ENCODE data around the gene KLHL10. TPM values are rescaled to one million over a fixed set of nuclear protein-coding genes. Genes with fewer than 3 reads are reported as not detected.
A peak's percentile ranks its signal among the peaks of the same experiment; 100 is the strongest.

The KLHL10 gene
- polyA plus RNA-seq, 1 experiment, result 0.06 TPM

DNA sequence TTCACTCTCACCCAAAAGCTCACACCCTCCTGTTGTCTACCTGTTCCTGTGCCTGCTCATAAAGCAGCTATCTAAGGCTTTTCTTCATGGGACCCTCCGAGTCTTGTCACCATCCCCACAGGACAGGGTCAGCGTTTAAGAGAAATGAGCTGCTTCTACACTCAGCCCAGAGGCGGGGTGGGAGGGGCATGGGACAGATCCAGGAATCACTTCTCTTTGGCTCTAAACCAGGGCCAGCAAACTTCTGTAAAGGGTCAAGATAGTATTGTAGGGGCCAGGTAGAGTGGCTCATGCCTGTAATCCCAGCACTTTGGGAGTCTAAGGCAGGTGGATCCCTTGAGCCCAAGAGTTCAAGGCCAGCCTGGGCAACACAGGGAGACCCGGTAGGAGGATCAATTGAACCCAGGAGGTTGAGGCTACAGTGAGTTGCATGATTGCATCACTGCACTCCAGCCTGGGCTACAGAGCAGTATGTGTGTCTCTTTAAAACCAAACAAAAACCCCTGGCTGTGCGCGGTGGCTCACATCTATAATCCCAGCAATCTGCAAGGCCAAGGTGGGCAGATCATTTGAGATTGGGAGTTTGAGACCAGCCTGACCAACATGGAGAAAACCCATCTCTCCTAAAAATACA, 50.8 kb downstream of the KLHL10 start:
- ChIA-PET POLR2A (no interaction called here), CTCF (no interaction called here)
- Histone ChIP-seq H3K27me3 (ENCODE audit: control insufficient read depth, insufficient read depth, low read length) (no peaks in the 10 kb centered on the region), H3K27ac (ENCODE audit: low read depth, low read length) (no peak overlapping the region), H3K4me3 (ENCODE audit: low read depth, low read length) (no peak overlapping the region), H3K9me3 (ENCODE audit: control insufficient read depth, insufficient read depth, low read length) (no peaks in the 10 kb centered on the region)
- no peak for DNase-seq (ENCODE audit: low read depth, low spot score)
- TF ChIP-seq, protein P1, sequence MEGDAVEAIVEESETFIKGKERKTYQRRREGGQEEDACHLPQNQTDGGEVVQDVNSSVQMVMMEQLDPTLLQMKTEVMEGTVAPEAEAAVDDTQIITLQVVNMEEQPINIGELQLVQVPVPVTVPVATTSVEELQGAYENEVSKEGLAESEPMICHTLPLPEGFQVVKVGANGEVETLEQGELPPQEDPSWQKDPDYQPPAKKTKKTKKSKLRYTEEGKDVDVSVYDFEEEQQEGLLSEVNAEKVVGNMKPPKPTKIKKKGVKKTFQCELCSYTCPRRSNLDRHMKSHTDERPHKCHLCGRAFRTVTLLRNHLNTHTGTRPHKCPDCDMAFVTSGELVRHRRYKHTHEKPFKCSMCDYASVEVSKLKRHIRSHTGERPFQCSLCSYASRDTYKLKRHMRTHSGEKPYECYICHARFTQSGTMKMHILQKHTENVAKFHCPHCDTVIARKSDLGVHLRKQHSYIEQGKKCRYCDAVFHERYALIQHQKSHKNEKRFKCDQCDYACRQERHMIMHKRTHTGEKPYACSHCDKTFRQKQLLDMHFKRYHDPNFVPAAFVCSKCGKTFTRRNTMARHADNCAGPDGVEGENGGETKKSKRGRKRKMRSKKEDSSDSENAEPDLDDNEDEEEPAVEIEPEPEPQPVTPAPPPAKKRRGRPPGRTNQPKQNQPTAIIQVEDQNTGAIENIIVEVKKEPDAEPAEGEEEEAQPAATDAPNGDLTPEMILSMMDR (IDR thresholded peaks at IDR 0.05; ENCODE audit: low read depth, low read length), result no peak

DNA sequence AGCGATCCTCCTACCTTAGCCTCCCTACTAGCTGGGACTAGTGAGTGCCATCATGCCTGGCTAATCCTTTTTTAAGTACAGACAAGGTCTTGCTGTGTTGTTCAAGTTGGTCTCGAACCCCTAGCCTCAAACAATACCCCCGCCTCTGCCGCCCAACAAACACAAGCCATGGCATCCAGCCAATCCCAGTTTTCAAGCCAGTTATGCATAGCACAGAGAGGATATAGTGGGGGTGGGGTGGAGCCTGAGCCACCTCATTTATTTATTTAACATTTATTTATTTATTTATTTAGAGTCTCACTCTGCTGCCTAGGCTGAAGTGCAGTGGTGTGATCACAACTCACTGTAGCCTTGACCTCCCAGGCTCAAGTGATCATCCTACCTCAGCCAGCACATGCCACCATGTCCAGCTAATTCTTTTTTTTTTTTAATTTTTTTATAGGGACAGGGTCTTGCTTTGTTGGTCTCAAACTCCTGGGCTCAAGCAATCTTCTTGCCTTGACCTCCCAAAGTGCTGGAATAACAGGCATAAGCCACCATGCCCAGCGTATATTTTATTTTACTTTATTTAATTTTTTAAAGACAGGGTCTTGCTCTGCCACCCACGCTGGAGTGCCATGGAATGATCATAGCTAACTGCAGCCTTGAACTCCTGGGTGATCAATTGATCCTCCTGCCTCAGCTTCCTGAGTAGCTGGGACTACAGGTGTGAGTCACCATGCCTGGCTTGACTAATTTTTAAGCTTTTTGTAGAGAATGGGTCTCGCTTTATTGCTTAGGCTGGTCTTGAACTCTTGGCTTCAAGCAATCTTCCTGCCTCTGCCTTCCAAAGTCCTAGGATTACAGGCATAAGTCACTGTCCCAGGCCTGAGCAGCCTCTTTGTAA, 53.8 kb downstream of the KLHL10 start:
- Histone ChIP-seq H3K4me3 (ENCODE audit: low read depth, low read length) (no peak overlapping the region), H3K27ac (ENCODE audit: low read depth, low read length) (no peak overlapping the region), H3K27me3 (ENCODE audit: control insufficient read depth, insufficient read depth, low read length) (no peaks in the 10 kb centered on the region), H3K9me3 (ENCODE audit: control insufficient read depth, insufficient read depth, low read length) (no peaks in the 10 kb centered on the region)
- TF ChIP-seq, protein P1 (IDR thresholded peaks at IDR 0.05; ENCODE audit: low read depth, low read length), result no peak
- ChIA-PET POLR2A (interaction anchor here (0.7 kb wide), 1 partner anchor 105 kb away, joined by 12 read pairs; the partner anchor contains the start of gene JUP), CTCF (no interaction called here)
- no peak for DNase-seq (ENCODE audit: low read depth, low spot score)

DNA sequence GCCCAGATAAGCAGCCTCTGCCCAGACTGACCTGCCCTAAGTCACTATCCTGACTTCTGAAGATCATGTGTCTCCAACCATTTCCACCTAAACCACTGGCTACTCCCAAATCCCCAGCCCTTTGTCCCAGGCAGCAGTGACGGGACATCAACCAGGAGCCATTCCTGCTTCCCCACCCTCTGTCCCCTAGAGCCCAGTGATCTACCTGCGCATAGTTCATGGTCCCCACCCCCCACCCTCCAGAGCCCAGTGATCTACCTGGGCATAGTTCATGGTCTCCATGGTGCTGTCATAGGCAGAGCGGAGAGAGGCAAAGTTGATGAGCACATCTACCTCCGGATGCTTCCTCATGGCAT, 54.4 kb downstream of the KLHL10 start:
- no peaks in the 10 kb centered on the region for H3K27me3 ChIP-seq (ENCODE audit: control insufficient read depth, insufficient read depth, low read length)
- no peak for DNase-seq (ENCODE audit: low read depth, low spot score)
- TF ChIP-seq, protein P1 (IDR thresholded peaks at IDR 0.05; ENCODE audit: low read depth, low read length), result no peak
- CTCF ChIA-PET, result no interaction called here
- H3K4me3 ChIP-seq (ENCODE audit: low read depth, low read length), result no peak overlapping the region
- no peaks in the 10 kb centered on the region for H3K9me3 ChIP-seq (ENCODE audit: control insufficient read depth, insufficient read depth, low read length)
- POLR2A ChIA-PET, result no interaction called here
- H3K27ac ChIP-seq (ENCODE audit: low read depth, low read length), result no peak overlapping the region

DNA sequence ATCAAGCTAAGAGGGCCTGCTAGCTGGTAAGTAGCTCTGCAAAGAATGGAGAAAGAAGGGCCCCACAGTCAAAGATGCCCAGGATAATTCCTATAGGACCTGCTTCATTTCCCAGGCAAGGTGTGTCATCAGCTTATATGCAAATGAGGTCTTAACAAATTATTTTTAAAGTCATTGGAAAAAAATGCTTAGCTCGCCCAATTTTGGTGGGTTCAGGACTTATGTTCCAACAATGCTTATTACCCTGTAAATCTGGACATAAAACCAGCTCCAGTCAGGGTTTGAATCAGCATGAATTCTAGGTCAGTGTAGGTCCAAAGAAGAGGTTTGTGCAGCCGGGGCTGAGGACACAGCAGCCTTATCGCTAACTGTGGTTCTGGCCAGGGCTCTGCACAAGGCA, 55.8 kb downstream of the KLHL10 start:
- Histone ChIP-seq H3K4me3 (ENCODE audit: low read depth, low read length) (no peak overlapping the region), H3K27me3 (ENCODE audit: control insufficient read depth, insufficient read depth, low read length) (no peaks in the 10 kb centered on the region), H3K9me3 (ENCODE audit: control insufficient read depth, insufficient read depth, low read length) (no peaks in the 10 kb centered on the region), H3K27ac (ENCODE audit: low read depth, low read length) (no peak overlapping the region)
- CTCF ChIA-PET, result no interaction called here
- no peak for DNase-seq (ENCODE audit: low read depth, low spot score)
- POLR2A ChIA-PET, result no interaction called here
- TF ChIP-seq, protein P1 (IDR thresholded peaks at IDR 0.05; ENCODE audit: low read depth, low read length), result no peak

DNA sequence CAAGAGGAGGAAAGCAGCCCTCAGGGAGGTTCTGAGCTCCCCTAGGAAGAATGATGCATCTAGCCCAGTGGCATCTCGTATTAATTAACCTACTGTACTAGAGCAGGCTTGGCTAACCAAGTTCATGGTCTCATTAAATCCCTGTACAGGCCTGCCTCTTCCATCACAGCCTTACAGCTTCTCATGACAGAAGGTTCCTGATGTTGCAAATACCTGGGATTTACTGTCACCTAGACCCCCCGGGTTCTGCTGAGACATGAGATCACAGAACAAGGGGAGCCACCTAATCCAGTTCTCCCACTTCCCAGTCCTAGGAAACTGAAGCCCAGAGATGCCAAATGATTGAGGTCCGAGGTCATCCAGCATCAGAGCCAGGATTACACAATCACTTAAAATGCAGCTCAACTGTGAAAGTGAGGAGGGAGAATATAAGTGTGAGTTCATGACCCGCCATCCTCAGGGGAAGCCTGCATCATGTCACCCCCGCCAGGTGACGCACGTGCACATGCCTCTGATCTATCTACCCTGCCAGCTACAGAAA, 57.2 kb downstream of the KLHL10 start:
- ChIA-PET CTCF (interaction anchor here (0.8 to 1.1 kb wide), 3 partner anchors 23 to 157 kb away, joined by 3 read pairs; partner anchors contain the start of gene ACLY), POLR2A (interaction anchor here (0.5 to 1.6 kb wide), 7 partner anchors 13 to 141 kb away, joined by 3 to 15 read pairs (median 4); partner anchors contain the start of genes ACLY and KLHL11)
- Histone ChIP-seq H3K27me3 (ENCODE audit: control insufficient read depth, insufficient read depth, low read length) (no peaks in the 10 kb centered on the region), H3K27ac (ENCODE audit: low read depth, low read length) (peak overlapping the region; percentile 88), H3K4me3 (ENCODE audit: low read depth, low read length) (no peak overlapping the region), H3K9me3 (ENCODE audit: control insufficient read depth, insufficient read depth, low read length) (no peaks in the 10 kb centered on the region)
- peak; percentile 67 for DNase-seq (ENCODE audit: low read depth, low spot score)
- TF ChIP-seq, protein P1 (IDR thresholded peaks at IDR 0.05; ENCODE audit: low read depth, low read length), result no peak
